Measurements from ENCODE around the gene IL1RN. TPM values are rescaled to one million over a fixed set of nuclear protein-coding genes. Genes with fewer than 3 reads are reported as not detected.

Gene IL1RN
- polyA plus RNA-seq, 4 donors = 1.4 to 8.7 (median 5.1) TPM

- no peak for DNase-seq (ENCODE audit: low read depth in 4 of 4, low spot score in 3 of 4)
Observed at GRCh38 chr2:113102133-113102532, 25.3 kb upstream of the IL1RN start.

- DNase-seq (ENCODE audit: low read depth in 4 of 4, low spot score in 3 of 4) = no peak
Observed at GRCh38 chr2:113103277-113103676, 24.1 kb upstream of the IL1RN start.

DNA sequence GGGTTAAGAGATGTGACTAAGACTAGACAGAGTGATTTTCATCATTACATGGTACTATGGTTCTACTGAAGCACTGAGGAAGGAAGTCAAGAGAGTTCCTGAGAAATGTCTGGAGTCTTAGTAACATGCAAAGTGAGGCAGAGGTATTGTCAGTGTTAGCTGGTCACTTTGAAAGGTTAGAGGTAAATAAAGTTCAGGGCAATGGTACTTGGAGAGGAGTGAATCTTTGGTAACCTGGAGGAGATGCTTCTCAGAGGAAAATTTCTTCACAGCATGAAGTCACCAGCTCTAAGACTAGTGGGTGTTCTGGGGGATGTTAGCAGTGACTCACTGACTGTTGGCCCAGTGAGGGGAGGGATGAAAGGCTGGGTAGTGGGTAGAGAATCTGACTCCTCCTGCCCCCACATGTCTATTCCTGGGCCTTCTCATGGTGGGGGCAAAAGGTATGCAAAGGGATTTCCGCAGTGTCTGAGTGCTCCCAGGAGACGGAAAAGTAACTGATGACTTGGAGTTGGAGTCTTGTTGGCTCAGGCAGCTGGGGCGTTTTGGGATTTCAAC is 23.3 kb upstream of the IL1RN start:
- DNase-seq (ENCODE audit: low read depth in 4 of 4, low spot score in 3 of 4) = no peak

GRCh38 chr2:113105047-113105785 is 22.2 kb upstream of the IL1RN start:
- no peak for DNase-seq (ENCODE audit: low read depth in 4 of 4, low spot score in 3 of 4)

GRCh38 chr2:113111121-113111520 is 16.3 kb upstream of the IL1RN start:
- DNase-seq (ENCODE audit: low read depth in 4 of 4, low spot score in 3 of 4) = no peak

- DNase-seq (ENCODE audit: low read depth in 4 of 4, low spot score in 3 of 4) = no peak
Observed at GRCh38 chr2:113111823-113112287, 15.5 kb upstream of the IL1RN start.

GRCh38 chr2:113112441-113112840 is 15.0 kb upstream of the IL1RN start:
- no peak for DNase-seq (ENCODE audit: low read depth in 4 of 4, low spot score in 3 of 4)

- DNase-seq (ENCODE audit: low read depth in 4 of 4, low spot score in 3 of 4) = no peak
Observed at GRCh38 chr2:113112871-113113270, 14.5 kb upstream of the IL1RN start.

- no peak for DNase-seq (ENCODE audit: low read depth in 4 of 4, low spot score in 3 of 4)
Observed at GRCh38 chr2:113113807-113114206, 13.6 kb upstream of the IL1RN start.

- no peak for DNase-seq (ENCODE audit: low read depth in 4 of 4, low spot score in 3 of 4)
Observed at GRCh38 chr2:113114224-113114945, 13.0 kb upstream of the IL1RN start.

DNA sequence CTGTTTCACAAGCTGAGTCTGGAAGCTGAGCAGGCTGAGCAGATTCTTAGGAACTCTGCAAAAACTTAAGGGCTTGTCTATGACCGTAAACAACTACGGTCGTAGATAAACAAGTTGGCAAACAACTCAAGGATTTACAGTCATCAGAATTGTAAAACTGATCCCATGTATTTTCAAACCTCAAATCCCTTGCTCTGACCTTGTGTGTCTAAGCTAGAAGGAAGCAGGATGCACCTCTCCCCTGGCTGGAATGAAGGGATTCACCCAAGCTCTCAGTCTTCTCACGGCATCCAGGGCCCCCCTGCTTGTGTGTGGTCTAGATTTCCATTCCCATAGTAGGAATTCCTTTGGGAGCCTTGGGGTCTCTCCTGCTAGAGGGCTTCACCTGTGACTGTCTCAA is 12.4 kb upstream of the IL1RN start:
- no peak for DNase-seq (ENCODE audit: low read depth in 4 of 4, low spot score in 3 of 4)

DNA sequence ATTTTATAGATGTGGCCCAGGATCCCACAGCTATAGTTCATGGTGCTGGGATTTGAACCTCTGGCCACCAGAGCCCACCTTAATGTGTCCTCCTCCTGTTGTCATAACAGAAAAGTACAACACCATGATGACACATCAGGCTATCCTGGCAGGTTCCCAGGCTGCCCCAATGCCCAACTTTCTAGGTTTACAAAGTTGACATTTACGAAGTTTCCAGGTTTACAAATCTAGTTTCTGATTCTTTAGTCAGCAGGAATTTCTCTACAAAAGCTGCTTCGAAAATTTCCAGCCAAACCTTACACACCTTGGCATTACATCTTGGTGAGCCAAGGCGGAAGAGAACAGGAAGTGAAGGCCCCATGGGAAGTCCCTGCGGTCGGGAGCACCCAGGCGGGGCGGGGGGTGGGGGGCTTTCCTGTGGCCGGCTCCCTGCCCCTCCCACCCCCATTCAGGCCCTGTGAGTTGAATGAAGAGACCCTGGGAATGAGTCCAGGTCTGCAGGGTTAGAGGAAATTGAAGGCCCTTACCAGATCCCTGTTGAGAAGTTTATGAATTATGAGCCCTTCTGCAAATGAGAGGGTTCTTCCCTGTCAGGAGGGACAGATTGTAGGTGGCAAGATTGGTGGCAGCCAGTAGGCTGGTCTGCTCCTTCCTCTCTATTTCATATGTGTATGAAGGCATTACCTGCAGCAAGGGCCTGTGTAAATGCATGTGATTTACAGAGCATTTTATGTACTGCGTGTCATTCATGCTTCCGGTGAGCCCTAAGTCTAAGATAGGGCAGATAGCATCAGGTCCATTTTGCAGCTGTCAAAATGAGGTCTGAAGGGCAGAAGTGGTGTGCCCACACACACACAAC is 11.1 kb upstream of the IL1RN start:
- DNase-seq (ENCODE audit: low read depth in 4 of 4, low spot score in 3 of 4) = no peak

DNA sequence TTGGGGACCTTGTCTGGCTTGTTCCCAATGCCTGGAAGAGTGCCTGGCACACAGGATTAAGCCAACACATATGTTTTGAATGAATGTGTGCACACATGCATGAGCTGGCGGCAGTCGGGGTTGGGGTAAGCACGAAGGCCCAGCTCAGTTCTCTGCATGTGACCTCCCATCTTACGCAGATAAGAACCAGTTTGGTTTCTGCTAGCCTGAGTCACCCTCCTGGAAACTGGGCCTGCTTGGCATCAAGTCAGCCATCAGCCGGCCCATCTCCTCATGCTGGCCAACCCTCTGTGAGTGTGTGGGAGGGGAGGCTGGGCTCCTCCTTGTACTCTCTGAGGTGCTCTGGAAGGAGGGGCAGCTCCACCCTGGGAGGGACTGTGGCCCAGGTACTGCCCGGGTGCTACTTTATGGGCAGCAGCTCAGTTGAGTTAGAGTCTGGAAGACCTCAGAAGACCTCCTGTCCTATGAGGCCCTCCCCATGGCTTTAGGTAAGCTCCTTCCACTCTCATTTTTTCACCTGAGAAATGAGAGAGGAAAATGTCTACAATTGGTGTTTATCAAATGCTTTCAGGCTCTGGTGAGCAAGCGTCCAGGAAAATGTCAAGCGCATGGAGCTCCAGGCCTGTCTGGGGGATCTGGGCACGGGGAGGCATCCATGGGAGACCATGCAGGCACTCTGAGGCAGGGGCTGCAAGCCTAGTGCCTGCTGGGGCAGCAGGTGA is 9.7 kb upstream of the IL1RN start:
- no peak for DNase-seq (ENCODE audit: low read depth in 4 of 4, low spot score in 3 of 4)

- no peak for DNase-seq (ENCODE audit: low read depth in 4 of 4, low spot score in 3 of 4)
Observed at GRCh38 chr2:113118263-113118657, 9.1 kb upstream of the IL1RN start.

DNA sequence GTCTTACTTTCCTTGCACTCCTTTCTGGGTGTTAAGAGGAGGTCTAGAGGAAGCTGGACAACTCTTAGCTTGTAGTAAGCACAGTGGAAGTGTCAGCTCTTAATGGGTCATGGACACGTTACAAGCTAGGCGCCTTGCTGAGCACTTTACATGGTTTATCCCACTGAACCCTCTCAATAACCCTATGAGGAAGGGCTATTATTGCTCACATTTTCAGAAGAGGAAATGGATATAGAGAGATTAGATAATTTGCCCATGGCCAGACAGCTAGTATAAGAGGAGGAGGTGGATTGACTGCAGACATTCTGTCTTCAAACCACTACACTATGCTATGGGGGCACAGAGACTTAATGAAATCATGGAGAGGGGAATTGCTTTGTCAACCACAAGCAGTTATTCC is 8.3 kb upstream of the IL1RN start:
- DNase-seq (ENCODE audit: low read depth in 4 of 4, low spot score in 3 of 4) = no peak

DNA sequence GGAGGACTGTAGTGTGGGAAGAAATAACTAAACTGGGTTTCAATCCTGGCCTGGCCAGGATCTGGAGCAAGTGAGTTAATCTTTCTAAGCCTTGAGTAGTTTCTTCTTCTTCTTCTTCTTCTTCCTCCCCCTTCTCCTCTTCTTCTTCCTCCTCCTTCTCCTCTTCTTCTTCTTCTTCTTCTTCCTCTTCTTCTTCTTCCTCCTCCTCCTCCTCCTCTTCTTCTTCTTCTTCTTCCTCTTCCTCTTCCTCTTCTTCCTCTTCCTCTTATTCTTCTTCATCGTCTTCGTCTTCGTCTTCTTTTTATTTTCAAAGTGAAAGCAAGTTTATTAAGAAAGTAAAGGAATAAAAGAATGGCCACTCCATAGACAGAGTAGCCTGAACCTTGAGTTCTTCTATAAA is 6.5 kb upstream of the IL1RN start:
- DNase-seq (ENCODE audit: low read depth in 4 of 4, low spot score in 3 of 4) = no peak

DNA sequence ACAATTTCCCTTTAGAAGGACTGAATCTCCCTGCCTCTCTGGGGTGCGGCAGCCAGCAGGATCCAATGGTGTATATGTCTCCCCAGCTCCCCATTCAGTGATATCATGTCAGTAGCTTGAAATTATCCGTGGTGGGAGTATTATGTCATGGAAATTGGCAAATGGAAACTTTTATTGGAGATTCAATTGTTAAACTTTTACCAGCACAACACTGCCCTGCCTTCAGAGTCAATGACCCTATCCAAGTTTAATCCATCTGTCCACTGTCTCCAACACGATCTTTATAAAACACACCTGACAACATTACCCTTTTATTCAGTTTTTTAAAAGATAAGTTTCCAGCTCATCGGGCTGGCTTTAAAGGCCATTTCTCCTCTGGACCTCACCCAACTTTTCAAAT is 5.0 kb upstream of the IL1RN start:
- DNase-seq (ENCODE audit: low read depth in 4 of 4, low spot score in 3 of 4) = no peak

- no peak for DNase-seq (ENCODE audit: low read depth in 4 of 4, low spot score in 3 of 4)
Observed at GRCh38 chr2:113123726-113124125, 3.7 kb upstream of the IL1RN start.

- no peak for DNase-seq (ENCODE audit: low read depth in 4 of 4, low spot score in 3 of 4)
Observed at GRCh38 chr2:113124181-113124961, 3.0 kb upstream of the IL1RN start.
